Measurements from ENCODE around the gene ALDH1L1.

ALDH1L1 gene

GRCh38 chr3:126133606-126134005, 46.8 kb downstream of the ALDH1L1 start:
- DNase-seq (ENCODE audit: low read depth), result no peak

- DNase-seq (ENCODE audit: low read depth), result no peak
Observed at GRCh38 chr3:126132751-126133511, 47.5 kb downstream of the ALDH1L1 start.

GRCh38 chr3:126131881-126132750, 48.3 kb downstream of the ALDH1L1 start:
- DNase-seq (ENCODE audit: low read depth), result no peak

GRCh38 chr3:126130981-126131745, 49.2 kb downstream of the ALDH1L1 start:
- DNase-seq (ENCODE audit: low read depth), result no peak

- no peak for DNase-seq (ENCODE audit: low read depth)
Observed at GRCh38 chr3:126130081-126130855, 50.1 kb downstream of the ALDH1L1 start.

GRCh38 chr3:126129398-126129891, 50.9 kb downstream of the ALDH1L1 start:
- no peak for DNase-seq (ENCODE audit: low read depth)

GRCh38 chr3:126128504-126129397, 51.6 kb downstream of the ALDH1L1 start:
- no peak for DNase-seq (ENCODE audit: low read depth)

- DNase-seq (ENCODE audit: low read depth), result no peak
Observed at GRCh38 chr3:126127904-126128303, 52.5 kb downstream of the ALDH1L1 start.

GRCh38 chr3:126127452-126127851, 52.9 kb downstream of the ALDH1L1 start:
- no peak for DNase-seq (ENCODE audit: low read depth)

GRCh38 chr3:126126811-126127431, 53.5 kb downstream of the ALDH1L1 start:
- no peak for DNase-seq (ENCODE audit: low read depth)

- DNase-seq (ENCODE audit: low read depth), result no peak
Observed at GRCh38 chr3:126126286-126126685, 54.1 kb downstream of the ALDH1L1 start.

GRCh38 chr3:126125781-126126251, 54.6 kb downstream of the ALDH1L1 start:
- DNase-seq (ENCODE audit: low read depth), result no peak

- no peak for DNase-seq (ENCODE audit: low read depth)
Observed at GRCh38 chr3:126125341-126125740, 55.0 kb downstream of the ALDH1L1 start.

- DNase-seq (ENCODE audit: low read depth), result no peak
Observed at GRCh38 chr3:126124896-126125295, 55.5 kb downstream of the ALDH1L1 start.

- no peak for DNase-seq (ENCODE audit: low read depth)
Observed at GRCh38 chr3:126124148-126124868, 56.1 kb downstream of the ALDH1L1 start.

GRCh38 chr3:126121632-126122031, 58.8 kb downstream of the ALDH1L1 start:
- no peak for DNase-seq (ENCODE audit: low read depth)

GRCh38 chr3:126121074-126121473, 59.3 kb downstream of the ALDH1L1 start:
- DNase-seq (ENCODE audit: low read depth), result no peak

GRCh38 chr3:126119976-126120375, 60.4 kb downstream of the ALDH1L1 start:
- no peak for DNase-seq (ENCODE audit: low read depth)

- no peak for DNase-seq (ENCODE audit: low read depth)
Observed at GRCh38 chr3:126119008-126119675, 61.2 kb downstream of the ALDH1L1 start.
